T-cell (primary cell): Measurements from ENCODE around the gene SELENOI. TPM values are rescaled to one million over a fixed set of nuclear protein-coding genes. Genes with fewer than 3 reads are reported as not detected.

Source experiments
- total RNA-seq, 35 experiments: library from RNA in 6 of 35; stranded (reverse) in 6 of 35; fragments of 120-200 nt in 1 of 35; gene quantifications; one replicate each; pipeline versions ENCODE4 v1.2.1 to v1.2.4 and lab custom pipeline; 2013 to 2026

The SELENOI gene
- total RNA-seq, 5 donors from 2014 or later (not counting 1 experiment from before 2014, with no cell fraction given) = 18.3 to 37.1 (median 22.0) TPM

Other genes starting within 250 kb of the SELENOI start
- 1 to 10 TPM; 2.9 to 9.1 (median 5.2) TPM for gene GAREM2, start 173.1 kb upstream of the SELENOI start, total RNA-seq
- 10 to 100 TPM; 76.1 to 95.8 (median 91.9) TPM for gene HADHA, start 101.5 kb upstream of the SELENOI start, total RNA-seq
- gene HADHB, start 101.2 kb upstream of the SELENOI start, total RNA-seq = 10 to 100 TPM; 44.4 to 62.9 (median 54.3) TPM
- 1 to 10 TPM; 1.3 to 3.4 (median 2.1) TPM for gene ADGRF3, start 646 bp downstream of the SELENOI start, total RNA-seq
- gene DRC1, start 55.8 kb downstream of the SELENOI start, total RNA-seq = not detected
- gene OTOF, start 132.0 kb downstream of the SELENOI start, total RNA-seq = 1 to 10 TPM in 1 of 5 donors, under 1 TPM in 4; 0.20 to 2.8 (median 0.45) TPM